Left colon (tissue), 2 donors: ENCODE results near the gene ABCA12. TPM values are rescaled to one million over a fixed set of nuclear protein-coding genes. Genes with fewer than 3 reads are reported as not detected.
"Not testable (repeated sequence)": the region's sequence is repeated elsewhere in the genome, so short reads cannot be mapped to it uniquely, and the experiment has no call there.

ENCODE experiments used
- ATAC-seq: fragments of 200-7000 bp; cut with Tn5 transposase; one replicate; pipeline ENCODE4 v1.9.1; 2020; ENCODE audit warnings: mild to moderate bottlenecking, moderate library complexity
- DNase-seq, 2 donors: peaks; one replicate each; pipeline ENCODE4 v3.0.0-alpha.2; 2020
- intact Hi-C, 2 donors: fragments of 100-400 bp; cut with DNase I in 1 of 2; cut with micrococcal nuclease in 1 of 2; formaldehyde crosslinking; loops; one replicate each; pipeline versions ENCODE4 v1.11.2 to v1.14.0; 2022; cut with DNase I, micrococcal nuclease
- long read RNA-seq: library from polyadenylated mRNA; unstranded; transcript quantifications from one replicate; pipeline ENCODE4 v2.0.0, GENCODE V29; 2021
- total RNA-seq, 2 donors: library from RNA; stranded (reverse); fragmentation: NEBNext Ultra II Directional; extraction: Animal tissue kit (Norgen Biotek cat#: 25700); gene quantifications; one replicate each; pipeline ENCODE4 v1.2.1, GENCODE V29; 2021
- donor health status: DM: no; HTN: no; CAD: no.
- donor health status: DM: yes; HTN: yes; CAD: no.

Gene ABCA12, protein sequence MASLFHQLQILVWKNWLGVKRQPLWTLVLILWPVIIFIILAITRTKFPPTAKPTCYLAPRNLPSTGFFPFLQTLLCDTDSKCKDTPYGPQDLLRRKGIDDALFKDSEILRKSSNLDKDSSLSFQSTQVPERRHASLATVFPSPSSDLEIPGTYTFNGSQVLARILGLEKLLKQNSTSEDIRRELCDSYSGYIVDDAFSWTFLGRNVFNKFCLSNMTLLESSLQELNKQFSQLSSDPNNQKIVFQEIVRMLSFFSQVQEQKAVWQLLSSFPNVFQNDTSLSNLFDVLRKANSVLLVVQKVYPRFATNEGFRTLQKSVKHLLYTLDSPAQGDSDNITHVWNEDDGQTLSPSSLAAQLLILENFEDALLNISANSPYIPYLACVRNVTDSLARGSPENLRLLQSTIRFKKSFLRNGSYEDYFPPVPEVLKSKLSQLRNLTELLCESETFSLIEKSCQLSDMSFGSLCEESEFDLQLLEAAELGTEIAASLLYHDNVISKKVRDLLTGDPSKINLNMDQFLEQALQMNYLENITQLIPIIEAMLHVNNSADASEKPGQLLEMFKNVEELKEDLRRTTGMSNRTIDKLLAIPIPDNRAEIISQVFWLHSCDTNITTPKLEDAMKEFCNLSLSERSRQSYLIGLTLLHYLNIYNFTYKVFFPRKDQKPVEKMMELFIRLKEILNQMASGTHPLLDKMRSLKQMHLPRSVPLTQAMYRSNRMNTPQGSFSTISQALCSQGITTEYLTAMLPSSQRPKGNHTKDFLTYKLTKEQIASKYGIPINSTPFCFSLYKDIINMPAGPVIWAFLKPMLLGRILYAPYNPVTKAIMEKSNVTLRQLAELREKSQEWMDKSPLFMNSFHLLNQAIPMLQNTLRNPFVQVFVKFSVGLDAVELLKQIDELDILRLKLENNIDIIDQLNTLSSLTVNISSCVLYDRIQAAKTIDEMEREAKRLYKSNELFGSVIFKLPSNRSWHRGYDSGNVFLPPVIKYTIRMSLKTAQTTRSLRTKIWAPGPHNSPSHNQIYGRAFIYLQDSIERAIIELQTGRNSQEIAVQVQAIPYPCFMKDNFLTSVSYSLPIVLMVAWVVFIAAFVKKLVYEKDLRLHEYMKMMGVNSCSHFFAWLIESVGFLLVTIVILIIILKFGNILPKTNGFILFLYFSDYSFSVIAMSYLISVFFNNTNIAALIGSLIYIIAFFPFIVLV (N-terminal part only)
- under 1 TPM; 0.03 to 0.06 TPM for total RNA-seq
- long read RNA-seq, result 0 reads

DNA sequence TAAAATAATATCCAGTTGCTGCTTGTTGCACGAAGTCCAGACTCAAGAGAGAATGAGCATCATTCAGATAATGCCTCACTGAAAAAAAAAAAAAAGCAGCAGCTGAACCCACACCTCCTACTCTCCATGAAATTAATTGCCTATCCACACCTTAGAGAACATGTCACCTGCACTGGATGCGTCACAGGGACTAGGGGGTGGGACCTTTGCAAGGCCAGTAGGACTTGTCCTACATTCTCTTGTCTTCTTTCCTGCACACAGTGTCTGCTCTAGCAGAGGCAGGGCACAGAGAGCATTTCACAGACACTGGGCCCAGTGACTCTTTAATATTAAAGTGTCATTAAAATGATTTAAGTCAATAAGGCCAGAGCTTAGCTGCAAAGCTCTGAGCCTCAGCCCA is at the start of gene ABCA12:
TSS of gene ABCA12 (minus strand) at position 148 of the 400 bp plus-strand sequence. CDS start 418 bp downstream, outside the sequence.
- intact Hi-C loops, result no loop called here
- ATAC-seq, result no peak
- no peak for DNase-seq

DNA sequence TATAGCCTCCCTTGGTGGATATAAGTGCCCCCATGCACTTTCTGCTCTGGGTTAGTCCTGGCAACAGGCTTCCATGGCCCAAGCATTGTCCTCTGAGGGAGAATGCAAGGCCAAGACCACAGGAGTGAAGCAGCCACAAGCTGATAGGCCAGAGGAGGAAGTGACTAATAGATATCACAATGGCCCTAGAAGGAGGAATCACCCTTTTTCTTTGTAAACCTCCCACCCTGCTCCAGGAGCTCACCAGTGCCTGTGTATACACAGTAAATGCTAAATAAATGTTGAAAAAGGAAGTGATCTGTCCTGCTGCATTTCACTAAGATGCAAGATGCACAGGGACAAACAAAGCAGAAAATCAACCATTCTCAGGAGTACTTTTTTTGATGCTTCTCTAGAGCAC is 49.7 kb upstream of the ABCA12 start:
- ATAC-seq (no peak), DNase-seq (no peak)
- intact Hi-C loops, result no loop called here

DNA sequence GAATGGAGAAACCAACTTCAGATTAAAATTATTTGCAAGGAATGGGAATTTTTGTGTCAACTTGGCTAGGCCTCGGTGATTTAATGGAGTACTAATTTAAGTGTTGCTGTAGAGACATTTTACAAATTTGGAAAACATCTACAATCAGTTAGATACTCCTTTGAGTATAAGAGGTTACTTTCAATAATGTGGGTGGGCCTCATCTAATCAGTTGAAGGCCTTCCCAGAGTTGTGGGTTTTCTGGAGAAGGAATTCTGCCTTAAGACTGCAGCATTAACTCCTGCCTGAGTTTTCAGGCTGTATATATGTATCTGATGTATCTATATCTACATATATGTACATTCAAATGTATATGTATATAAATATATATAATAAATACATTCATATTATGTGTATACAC is 47.6 kb upstream of the ABCA12 start:
- DNase-seq, result no peak
- intact Hi-C loops, result no loop called here
- no peak for ATAC-seq

DNA sequence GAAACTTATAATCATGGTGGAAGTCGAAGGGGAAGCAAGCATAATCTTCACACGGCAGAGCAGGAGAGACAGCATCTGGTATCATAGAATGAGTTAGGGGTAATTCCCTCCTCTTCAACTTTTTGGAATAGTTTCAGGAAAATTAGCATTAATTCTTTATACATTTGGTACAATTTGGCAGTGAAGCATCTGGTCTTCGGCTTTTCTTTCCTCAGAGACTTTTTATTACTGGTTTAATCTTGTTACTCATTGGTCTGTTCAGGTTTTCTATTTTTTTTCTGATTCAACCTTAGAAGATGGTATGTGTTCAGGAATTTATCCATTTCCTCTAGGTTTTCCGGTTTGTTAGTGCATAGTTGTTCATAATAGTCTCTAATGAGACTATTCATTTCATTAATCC is 39.7 kb upstream of the ABCA12 start:
- ATAC-seq (no peak), DNase-seq (no peak)
- intact Hi-C loops, result no loop called here

DNA sequence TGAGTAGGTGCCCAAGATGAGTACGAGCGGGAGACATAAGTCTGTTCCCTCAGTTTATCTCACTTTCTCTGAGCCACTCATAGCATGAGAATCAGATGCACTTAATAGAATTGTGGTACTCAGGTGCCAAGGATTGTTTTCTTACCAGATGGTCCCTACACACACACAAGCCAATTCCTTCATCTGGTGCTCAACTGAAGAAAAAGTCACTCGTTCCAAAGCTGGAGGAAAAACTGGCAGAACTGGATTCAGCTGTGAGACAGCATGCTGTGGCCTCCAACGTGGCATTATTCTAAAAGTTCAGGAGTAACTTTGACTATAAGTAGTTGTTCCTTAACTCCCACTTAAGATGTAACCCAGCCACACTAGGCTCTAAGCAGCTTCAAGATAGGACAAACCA is 33.4 kb upstream of the ABCA12 start:
- intact Hi-C loops, result no loop called here
- no peak for ATAC-seq
- DNase-seq, result no peak

DNA sequence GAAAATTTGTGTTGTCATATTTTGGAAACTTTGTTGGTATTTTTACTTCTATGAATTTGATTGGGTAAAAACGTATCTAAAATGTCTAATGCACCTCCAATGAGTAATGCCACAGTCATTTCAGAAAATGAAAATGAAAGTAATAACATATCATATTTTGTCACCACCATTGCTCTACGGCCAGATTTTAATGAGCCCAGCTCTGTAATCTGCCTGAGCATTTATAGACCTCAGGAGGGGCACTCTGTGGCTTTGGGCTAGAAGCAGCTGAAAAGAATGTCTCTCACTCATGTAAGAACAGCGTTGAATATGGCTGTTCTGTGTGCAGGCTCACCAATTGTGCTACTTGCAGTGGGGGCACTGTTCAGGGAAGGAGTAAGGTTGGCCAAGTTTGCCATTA is 32.7 kb upstream of the ABCA12 start:
- intact Hi-C loops, result no loop called here
- no peak for DNase-seq
- no peak for ATAC-seq

DNA sequence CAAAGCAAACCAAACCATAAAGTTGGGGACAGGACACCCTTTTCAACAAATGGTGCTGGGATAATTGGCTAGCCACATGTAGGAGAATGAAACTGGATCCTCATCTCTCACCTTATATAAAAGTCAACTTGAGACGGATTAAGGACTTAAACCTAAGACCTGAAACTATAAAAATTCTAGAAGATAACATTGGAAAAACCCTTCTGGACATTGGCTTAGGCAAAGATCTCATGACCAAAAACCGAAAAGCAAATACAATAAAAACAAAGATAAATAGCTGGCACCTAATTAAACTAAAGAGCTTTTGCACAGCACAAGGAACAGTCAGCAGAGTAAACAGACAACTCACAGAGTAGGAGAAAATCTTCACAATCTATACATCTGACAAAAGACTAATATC is 28.1 kb upstream of the ABCA12 start:
- intact Hi-C loops, ATAC-seq, DNase-seq: not testable (repeated sequence)

DNA sequence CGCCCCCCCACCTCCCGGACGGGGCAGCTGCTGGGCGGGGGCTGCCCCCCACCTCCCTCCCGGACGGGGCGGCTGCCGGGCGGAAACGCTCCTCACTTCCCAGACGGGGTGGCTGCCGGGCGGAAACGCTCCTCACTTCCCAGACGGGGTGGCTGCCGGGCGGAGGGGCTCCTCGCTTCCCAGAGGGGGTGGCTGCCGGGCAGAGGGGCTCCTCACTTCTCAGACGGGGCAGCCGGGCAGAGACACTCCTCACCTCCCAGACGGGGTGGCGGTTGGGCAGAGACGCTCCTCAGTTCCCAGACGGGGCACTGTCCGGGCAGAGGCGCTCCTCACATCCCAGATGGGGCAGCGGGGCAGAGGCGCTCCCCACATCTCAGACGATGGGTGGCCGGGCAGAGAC is 24.9 kb upstream of the ABCA12 start:
- ATAC-seq, intact Hi-C loops, DNase-seq: not testable (repeated sequence)

DNA sequence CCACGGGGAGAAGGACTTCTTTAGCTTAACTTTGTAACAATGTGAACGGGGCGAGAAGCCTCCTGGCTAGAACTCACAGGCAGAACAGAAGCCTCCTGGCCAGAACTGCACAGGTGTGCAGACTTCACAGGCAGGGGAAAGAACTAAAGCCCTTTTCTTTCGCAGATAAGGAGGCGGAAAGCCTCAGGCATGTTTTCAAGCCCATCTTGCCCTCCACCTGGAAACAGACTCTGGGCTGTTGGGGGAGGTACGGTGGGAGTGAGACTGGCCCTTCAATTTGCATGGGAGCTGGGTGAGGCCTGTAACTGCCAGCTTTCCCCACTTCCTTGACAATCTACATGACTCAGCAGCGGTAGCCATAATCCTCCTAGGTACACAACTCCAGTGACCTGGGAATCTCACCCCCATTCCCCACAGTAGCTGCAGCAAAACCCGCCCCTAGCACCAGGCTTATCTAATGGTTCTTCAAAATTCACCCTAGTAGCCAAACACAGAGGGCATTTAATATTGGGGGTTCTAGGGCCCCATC is 22.9 kb upstream of the ABCA12 start:
- DNase-seq, result no peak
- intact Hi-C loops, result no loop called here
- ATAC-seq, result no peak

DNA sequence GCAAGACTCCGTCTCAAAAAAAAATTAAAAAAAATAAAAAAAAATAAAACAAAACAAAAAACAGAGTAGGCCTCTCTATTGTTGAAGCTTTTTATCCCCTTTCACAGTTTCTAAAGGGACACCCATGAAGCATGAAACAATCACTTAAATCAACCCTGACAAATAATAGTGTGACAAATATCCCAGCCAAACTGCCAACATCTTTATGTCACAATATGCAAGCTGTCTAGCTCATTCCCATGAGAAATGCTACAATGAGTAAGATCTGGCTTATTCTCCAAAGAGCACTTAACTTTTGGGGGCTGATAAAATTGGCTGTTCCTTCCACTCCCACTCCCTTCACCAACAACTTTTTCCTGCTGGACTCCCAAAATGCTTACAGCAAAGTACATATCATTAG is 21.7 kb upstream of the ABCA12 start:
- ATAC-seq, result no peak
- intact Hi-C loops, result no loop called here
- no peak for DNase-seq

DNA sequence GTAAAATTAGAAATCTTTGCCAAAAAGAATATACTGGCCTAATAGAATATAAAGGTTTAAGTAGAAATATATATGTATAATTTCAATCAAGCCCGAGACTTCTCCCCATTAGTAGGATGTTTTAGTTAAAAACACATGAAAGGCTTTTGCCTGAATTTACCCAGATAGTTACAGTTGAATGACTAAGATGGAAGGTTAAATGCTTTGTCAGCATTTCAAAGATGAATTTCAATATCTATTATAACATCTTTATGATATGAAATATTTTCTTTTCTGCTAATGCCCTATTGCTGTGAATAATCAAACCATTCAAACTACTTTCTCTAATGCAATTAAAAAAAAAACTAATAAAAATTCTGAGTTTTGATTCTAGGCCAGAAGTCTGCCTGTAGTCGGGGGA is 18.0 kb upstream of the ABCA12 start:
- DNase-seq (no peak), ATAC-seq (no peak)
- intact Hi-C loops, result no loop called here

DNA sequence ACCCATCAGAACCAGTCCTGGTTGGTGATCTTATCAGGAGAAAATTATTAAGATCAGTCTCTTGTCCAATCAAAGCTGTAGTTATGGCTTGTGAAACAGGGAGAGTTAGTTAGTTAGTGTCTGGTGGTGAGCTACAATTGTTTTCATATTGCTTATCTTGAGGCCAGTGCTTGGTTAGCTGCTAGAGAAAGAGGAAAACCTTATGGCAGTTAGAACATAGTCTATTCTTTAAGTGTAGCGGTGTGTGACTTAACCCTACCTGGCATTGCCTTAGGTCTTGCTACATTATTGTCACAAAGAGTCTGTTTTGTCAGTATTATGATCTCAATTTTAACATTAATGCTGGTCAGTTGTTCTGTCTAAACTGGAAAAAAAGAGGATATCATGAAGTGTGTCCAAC is 11.5 kb upstream of the ABCA12 start:
- DNase-seq, result no peak
- intact Hi-C loops, result no loop called here
- ATAC-seq, result no peak

DNA sequence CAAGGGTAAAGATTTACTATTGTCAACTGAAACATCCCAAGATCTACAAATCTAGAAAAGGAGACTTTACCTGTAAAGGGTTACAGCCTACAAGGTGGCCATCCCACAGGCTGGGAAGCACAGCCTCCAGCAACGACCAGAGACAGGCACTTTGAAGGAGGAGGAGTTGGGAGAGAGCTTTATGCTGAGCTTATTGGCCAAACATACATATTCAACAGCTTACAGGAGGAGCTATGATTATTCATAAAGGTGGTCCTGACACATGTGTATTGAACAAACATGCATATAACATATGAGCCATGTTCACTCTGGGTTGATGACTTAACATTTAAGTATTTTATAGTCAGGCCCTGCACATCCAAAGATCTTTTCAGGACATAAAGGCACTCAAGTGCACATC is 11.1 kb upstream of the ABCA12 start:
- ATAC-seq (no peak), DNase-seq (no peak)
- intact Hi-C loops, result no loop called here

DNA sequence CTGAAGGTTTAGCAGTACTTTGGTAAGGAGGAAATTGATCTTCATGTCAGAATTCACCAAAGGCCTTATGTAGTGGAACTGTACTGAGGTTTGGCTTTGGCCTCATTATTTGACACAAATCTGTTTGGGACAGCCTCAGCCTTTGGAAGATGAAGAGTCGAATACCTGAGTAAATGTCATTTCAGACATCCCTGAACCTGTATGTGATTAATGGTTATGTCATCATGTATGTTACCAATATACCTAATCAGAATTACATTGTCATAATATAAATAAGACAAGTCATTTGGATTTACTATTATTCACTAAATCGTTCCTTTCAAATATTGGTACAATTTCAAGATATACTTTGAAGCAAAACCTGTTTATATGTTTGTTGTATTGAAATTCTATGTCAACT is 10.6 kb upstream of the ABCA12 start:
- intact Hi-C loops, result no loop called here
- no peak for DNase-seq
- no peak for ATAC-seq

DNA sequence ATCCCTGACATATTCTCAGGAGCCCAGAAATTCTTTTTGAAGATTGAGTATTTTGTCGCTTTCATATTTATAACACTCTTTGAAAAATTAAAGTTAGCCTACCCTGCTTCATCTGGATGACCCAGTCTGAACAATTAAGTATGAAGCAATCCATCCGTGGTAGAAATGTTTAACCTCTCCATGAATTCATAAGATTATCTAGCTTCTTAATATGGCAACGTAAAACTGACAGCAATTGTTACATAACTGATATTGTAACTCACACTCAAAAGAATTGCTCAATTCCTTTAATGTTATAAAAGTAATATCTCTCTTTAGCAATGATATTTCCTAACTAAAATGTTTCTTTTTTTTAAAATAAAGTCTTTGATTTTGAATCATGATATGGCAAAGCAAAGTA is 7.2 kb upstream of the ABCA12 start:
- intact Hi-C loops, result no loop called here
- DNase-seq (no peak), ATAC-seq (no peak)

DNA sequence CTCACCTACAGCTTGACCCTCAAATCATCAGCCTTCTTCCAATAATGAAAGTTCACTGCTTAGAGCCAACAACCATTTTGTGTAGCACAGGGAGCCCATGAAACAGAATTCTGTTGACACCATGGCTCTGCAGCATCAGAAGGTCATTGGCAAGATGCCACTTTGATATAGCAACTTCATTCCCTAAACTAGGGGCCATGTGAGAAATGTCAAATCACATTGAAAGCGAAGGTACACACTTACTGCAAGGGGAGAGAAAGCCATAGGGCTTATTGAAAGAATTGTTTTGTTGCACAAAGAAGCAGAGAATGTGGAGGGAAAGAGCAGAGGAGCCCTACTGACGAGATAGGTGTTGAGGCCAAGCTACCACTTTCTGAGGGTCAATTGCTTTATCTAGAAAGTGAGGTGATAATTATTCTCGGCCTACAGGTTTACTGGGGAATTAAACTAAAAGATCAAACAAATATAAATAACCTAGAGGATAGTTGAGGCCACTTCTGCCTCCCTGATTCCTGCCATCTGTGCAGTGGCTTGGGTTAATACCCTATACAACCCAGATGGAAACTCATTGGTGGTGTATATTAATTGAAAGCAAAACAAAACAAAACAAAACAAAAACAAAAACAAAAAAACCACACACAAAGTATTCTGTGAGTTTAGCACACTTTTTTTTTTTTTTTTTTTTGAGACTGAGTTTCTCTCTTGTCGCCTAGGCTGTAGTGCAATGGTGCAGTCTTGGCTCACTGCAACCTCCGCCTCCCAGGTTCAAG is 5.9 kb upstream of the ABCA12 start:
- intact Hi-C loops, result no loop called here
- DNase-seq, result no peak
- no peak for ATAC-seq

DNA sequence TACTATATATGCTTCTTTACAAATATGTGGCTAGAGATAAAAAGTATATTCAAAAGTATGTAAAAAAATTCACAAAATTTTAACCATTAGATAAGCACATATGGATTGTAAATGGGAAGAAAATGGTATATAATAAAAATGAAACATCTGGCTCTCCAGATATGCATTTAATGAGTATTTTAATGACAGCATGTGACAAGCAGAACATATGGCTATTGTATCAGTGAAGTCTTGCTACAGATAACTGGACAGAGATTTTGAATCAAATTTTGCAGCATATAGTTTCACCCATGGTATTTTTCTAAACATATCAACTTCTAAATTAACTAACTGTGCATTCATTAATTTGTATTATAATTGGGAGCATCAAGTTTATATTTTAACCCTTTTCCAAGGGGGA is 5.0 kb upstream of the ABCA12 start:
- no peak for ATAC-seq
- no peak for DNase-seq
- intact Hi-C loops, result no loop called here

DNA sequence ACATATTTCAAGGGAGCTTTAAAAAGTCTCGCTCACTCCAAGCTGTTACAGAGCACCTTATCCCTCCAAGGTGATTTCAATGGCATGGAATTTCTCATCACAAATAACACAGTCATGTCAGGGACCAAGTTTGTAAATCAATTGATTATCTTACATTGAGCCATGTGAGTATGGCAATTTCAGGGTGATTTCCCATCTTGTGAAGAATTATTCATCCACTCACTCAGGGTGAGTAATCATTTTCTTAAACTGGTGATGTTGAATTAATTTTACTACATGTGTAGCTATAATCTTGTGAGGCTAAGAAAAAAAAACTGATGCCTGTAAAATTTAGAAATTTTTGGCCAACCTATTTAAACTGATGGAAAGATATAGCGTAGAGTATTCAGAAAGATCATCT is 3.3 kb upstream of the ABCA12 start:
- intact Hi-C loops, result no loop called here
- DNase-seq (no peak), ATAC-seq (no peak)
